OCI-LY1 (cell line): ENCODE results near the gene TRDMT1.

Source experiments
- H2AFZ ChIP-seq: fragments of 200-600 bp; sonication (generic), shearing (Covaris generic); 2 replicates; pipeline ENCODE4 v1.6.0; 2014; ENCODE audit warnings: antibody characterized with exemption, mild to moderate bottlenecking, low read length
- H3F3A ChIP-seq: fragments of 200-600 bp; sonication (generic), shearing (Covaris generic); 2 replicates; pipeline ENCODE4 v1.6.0; 2014; ENCODE audit warnings: mild to moderate bottlenecking, antibody characterized with exemption, low read length, moderate library complexity; ENCODE audit not compliant: insufficient read depth
- H3K27ac ChIP-seq: fragments of 200-600 bp; sonication (generic); 2 replicates; pipeline ENCODE4 v1.5.1; 2014; ENCODE audit warnings: low read length, mixed run types, mild to moderate bottlenecking, low read depth; ENCODE audit not compliant: poor library complexity, severe bottlenecking
- H3K27me3 ChIP-seq: fragments of 200-600 bp; sonication (generic); 2 replicates; pipeline ENCODE4 v1.6.0; 2014; ENCODE audit warnings: antibody characterized with exemption, mild to moderate bottlenecking, low read length, moderate library complexity; ENCODE audit not compliant: insufficient read depth
- H3K36me3 ChIP-seq: fragments of 200-600 bp; sonication (generic); 2 replicates; pipeline ENCODE4 v1.6.1; 2014; ENCODE audit warnings: mild to moderate bottlenecking, antibody characterized with exemption, low read length, moderate library complexity, mixed read lengths; ENCODE audit not compliant: insufficient read depth
- H3K4me1 ChIP-seq: fragments of 200-600 bp; sonication (generic); 2 replicates; pipeline ENCODE4 v1.5.1; 2014; ENCODE audit warnings: mild to moderate bottlenecking, low read length, moderate library complexity; ENCODE audit not compliant: insufficient read depth, severe bottlenecking
- H3K4me2 ChIP-seq: fragments of 200-600 bp; sonication (generic), shearing (Covaris generic); 2 replicates; pipeline ENCODE4 v1.6.1; 2014; ENCODE audit warnings: low read length
- H3K4me3 ChIP-seq: fragments of 200-600 bp; sonication (generic); 2 replicates; pipeline ENCODE4 v1.5.1; 2014; ENCODE audit warnings: low read length, low read depth, mild to moderate bottlenecking, mixed read lengths; ENCODE audit not compliant: poor library complexity, severe bottlenecking
- H3K79me2 ChIP-seq: fragments of 200-600 bp; shearing (Covaris generic); 2 replicates; pipeline ENCODE4 v1.6.1; 2016; ENCODE audit warnings: mixed run types, low read length, mixed read lengths; ENCODE audit not compliant: insufficient read depth
- H3K9ac ChIP-seq: fragments of 200-600 bp; sonication (generic), shearing (Covaris generic); 2 replicates; pipeline ENCODE4 v1.6.1; 2014; ENCODE audit warnings: mild to moderate bottlenecking, low read length, mixed read lengths
- H3K9me2 ChIP-seq: fragments of 200-600 bp; sonication (generic), shearing (Covaris generic); 2 replicates; pipeline ENCODE4 v1.6.1; 2014; ENCODE audit warnings: low read depth, mild to moderate bottlenecking, low read length, mixed read lengths
- H3K9me3 ChIP-seq: fragments of 200-600 bp; shearing (Covaris generic); 2 replicates; pipeline ENCODE4 v1.6.1; 2014; ENCODE audit warnings: low read length, mixed read lengths
- H4K20me1 ChIP-seq: fragments of 200-600 bp; sonication (generic), shearing (Covaris generic); 2 replicates; pipeline ENCODE4 v1.6.0; 2016; ENCODE audit warnings: mild to moderate bottlenecking, low read length; ENCODE audit not compliant: insufficient read depth
- CTCF ChIP-seq: fragments of 200-600 bp; sonication (generic), shearing (Covaris generic); IDR thresholded peaks from 2 replicates; pipeline ENCODE4 v1.5.1; 2017; ENCODE audit warnings: mild to moderate bottlenecking, antibody characterized with exemption, low read length, moderate library complexity, mixed read lengths
- EZH2 ChIP-seq: fragments of 200-600 bp; sonication (generic), shearing (Covaris generic); IDR thresholded peaks from 2 replicates; pipeline ENCODE4 v1.8.0; 2017; ENCODE audit warnings: borderline replicate concordance, mixed run types, mild to moderate bottlenecking, antibody characterized with exemption, low read length, moderate library complexity, mixed read lengths

TRDMT1 gene

GRCh38 chr10:17145239-17145638 lies 56.2 kb downstream of the TRDMT1 start:
- Histone ChIP-seq H4K20me1 (no peaks in the 10 kb centered on the region), H3F3A (no peaks in the 10 kb centered on the region), H3K9me3 (no peaks in the 10 kb centered on the region), H3K9ac (no peak overlapping the region), H3K27me3 (no peaks in the 10 kb centered on the region), H3K4me1 (no peaks in the 10 kb centered on the region), H3K4me2 (no peak overlapping the region), H3K79me2 (no peaks in the 10 kb centered on the region), H2AFZ (no peak overlapping the region), H3K9me2 (no peaks in the 10 kb centered on the region), H3K27ac (no peak overlapping the region), H3K36me3 (no peaks in the 10 kb centered on the region), H3K4me3 (no peak overlapping the region)
- TF ChIP-seq EZH2 (no peak), CTCF (no peak)

GRCh38 chr10:17144757-17145156 lies 56.7 kb downstream of the TRDMT1 start:
- Histone ChIP-seq H4K20me1 (no peaks in the 10 kb centered on the region), H3F3A (no peaks in the 10 kb centered on the region), H3K9ac (no peak overlapping the region), H3K4me1 (no peaks in the 10 kb centered on the region), H3K9me2 (no peaks in the 10 kb centered on the region), H3K36me3 (no peaks in the 10 kb centered on the region), H3K27ac (no peak overlapping the region), H3K9me3 (no peaks in the 10 kb centered on the region), H3K4me2 (no peak overlapping the region), H3K27me3 (no peaks in the 10 kb centered on the region), H3K4me3 (no peak overlapping the region), H2AFZ (no peak overlapping the region), H3K79me2 (no peaks in the 10 kb centered on the region)
- TF ChIP-seq EZH2 = no peak
- TF ChIP-seq CTCF = no peak

- Histone ChIP-seq H3K9ac (no peak overlapping the region), H3K4me3 (no peak overlapping the region), H3K4me2 (no peak overlapping the region), H3K4me1 (no peaks in the 10 kb centered on the region), H3K79me2 (no peaks in the 10 kb centered on the region), H3K36me3 (no peaks in the 10 kb centered on the region), H3K27me3 (no peaks in the 10 kb centered on the region), H3K9me2 (no peaks in the 10 kb centered on the region), H3K27ac (no peak overlapping the region), H3F3A (no peaks in the 10 kb centered on the region), H3K9me3 (no peaks in the 10 kb centered on the region), H4K20me1 (no peaks in the 10 kb centered on the region), H2AFZ (no peak overlapping the region)
- TF ChIP-seq EZH2 (no peak), CTCF (no peak)
These were observed 57.4 kb downstream of the TRDMT1 start for GRCh38 chr10:17144032-17144431.
